Choroid plexus epithelial cell (primary cell): Measurements from ENCODE around the gene GYPE.
A peak's percentile ranks its signal among the peaks of the same experiment; 100 is the strongest.
"Not testable (repeated sequence)": the region's sequence is repeated elsewhere in the genome, so short reads cannot be mapped to it uniquely, and the experiment has no call there.

Experiments
- DNase-seq: peaks from one replicate; pipeline ENCODE4 v3.0.0-alpha.2; 2010; ENCODE audit warnings: low read depth
- H3K4me3 ChIP-seq: 2 replicates; pipeline ENCODE4 v1.5.1; 2011; ENCODE audit warnings: low read depth, mild to moderate bottlenecking, control low read depth, low read length, moderate library complexity
- CTCF ChIP-seq: conservative IDR thresholded peaks from 2 replicates; pipeline ENCODE4 v1.5.1; 2011; ENCODE audit warnings: low read depth, mild to moderate bottlenecking, control low read depth, inconsistent platforms, low read length, moderate library complexity

GYPE gene

GRCh38 chr4:143905440-143905839, at the start of gene GYPE:
Gene GYPE (minus strand): TSS chr4:143905559. CDS start chr4:143905507, 52 bp downstream.
- DNase-seq, H3K4me3 ChIP-seq: not testable (repeated sequence)

GRCh38 chr4:143951458-143951972, 46.2 kb upstream of the GYPE start:
- H3K4me3 ChIP-seq, DNase-seq: not testable (repeated sequence)

GRCh38 chr4:143950967-143951366, 45.6 kb upstream of the GYPE start:
- H3K4me3 ChIP-seq, DNase-seq: not testable (repeated sequence)

DNA sequence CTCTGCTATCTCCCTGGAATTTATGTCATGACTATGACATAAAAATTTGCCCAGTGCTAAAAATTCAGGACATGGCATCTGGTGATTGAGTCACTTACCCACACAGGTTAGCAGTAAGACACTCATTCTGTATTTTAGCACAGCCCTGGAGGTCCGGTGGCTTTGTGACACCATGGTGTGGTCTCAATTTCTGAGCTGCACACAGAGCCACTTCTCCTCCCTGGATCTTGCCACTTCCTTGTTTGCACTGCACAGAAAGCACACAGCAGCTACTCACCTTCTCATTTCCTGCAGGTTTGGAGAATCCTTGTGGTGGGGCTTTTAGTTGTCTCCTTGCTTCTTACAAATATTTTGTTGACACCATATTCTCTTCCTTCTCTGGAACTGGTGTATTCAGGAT, 44.8 kb upstream of the GYPE start:
- DNase-seq, H3K4me3 ChIP-seq: not testable (repeated sequence)

GRCh38 chr4:143947493-143947892, 42.1 kb upstream of the GYPE start:
- DNase-seq, H3K4me3 ChIP-seq: not testable (repeated sequence)

DNA sequence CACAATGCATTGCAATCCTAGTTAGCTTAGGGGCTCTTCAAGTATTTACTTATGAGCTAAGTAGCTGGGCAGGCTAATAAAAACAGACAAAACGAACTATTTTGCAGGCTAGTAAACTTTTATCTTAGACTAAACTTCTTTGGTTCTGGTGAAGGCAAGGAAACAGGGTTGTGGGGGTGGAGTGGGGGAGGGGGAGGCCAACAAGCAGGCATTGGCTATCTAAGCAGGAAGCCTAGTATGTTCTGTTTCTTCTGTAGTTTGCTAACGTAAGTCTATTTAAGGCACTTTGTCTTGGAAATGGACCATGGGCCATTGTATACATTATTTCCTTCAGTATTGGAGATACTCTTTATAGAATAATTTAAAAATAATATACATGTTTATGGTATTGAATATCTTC, 35.3 kb upstream of the GYPE start:
- not testable (repeated sequence) for DNase-seq, H3K4me3 ChIP-seq

DNA sequence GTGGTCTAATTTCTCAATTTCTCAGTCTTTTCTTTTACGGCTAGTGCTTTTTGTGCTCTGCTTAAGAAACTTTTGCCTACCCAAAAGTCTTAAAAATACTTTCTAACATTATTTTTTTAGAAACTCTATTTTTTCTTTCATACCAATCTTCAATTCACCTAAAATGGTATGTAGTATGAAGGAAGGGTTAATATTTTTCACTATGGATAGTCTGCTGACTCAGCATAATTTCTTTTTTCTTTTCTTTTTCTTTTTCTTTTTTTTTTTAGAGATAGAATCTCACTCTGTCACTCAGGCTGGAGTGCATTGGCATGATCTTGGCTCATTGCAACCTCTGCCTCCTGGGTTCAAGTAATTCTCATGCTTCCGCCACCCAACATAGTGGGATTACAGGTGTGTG, 34.2 kb upstream of the GYPE start:
- TF ChIP-seq CTCF, result no peak
- H3K4me3 ChIP-seq, result no peak overlapping the region
- no peak for DNase-seq

DNA sequence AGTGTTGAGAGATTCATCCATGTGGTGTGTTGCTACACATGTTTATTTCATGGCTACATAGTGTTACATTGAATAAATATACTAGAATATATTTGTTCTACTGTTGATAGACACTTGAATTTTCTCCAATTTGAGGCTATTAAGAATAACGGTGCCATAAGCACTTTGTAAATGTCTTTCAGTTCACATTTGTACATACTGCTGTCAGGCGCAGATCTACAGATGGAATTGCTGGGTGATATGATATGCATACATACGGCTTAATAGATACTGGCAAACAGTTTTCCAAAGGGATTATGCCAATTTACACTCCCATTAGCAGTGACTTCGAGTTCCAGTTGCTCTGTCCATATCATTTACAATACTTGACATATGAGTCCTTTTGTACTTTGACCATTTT, 33.5 kb upstream of the GYPE start:
- H3K4me3 ChIP-seq, DNase-seq: not testable (repeated sequence)

DNA sequence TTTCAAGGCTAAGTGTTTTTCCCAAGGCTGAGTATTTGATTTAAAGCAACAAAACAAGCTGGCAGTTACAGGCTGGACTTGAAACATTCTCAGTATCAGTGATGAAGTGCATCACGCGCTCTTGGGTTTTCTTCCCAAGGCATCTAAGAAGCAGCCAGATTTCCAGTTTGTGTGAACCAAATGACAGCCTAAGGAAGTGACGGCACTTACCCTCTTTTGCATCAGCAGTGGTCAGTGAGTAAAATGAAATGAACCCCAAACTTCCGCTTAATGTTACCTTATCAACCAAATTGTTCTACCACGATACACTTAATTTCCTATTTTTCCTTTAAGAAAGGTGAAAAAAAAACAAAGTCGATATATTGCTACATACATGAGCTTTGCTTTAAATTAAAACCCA, 15.8 kb upstream of the GYPE start:
- TF ChIP-seq CTCF, result no peak
- no peak for DNase-seq
- no peak overlapping the region for H3K4me3 ChIP-seq

DNA sequence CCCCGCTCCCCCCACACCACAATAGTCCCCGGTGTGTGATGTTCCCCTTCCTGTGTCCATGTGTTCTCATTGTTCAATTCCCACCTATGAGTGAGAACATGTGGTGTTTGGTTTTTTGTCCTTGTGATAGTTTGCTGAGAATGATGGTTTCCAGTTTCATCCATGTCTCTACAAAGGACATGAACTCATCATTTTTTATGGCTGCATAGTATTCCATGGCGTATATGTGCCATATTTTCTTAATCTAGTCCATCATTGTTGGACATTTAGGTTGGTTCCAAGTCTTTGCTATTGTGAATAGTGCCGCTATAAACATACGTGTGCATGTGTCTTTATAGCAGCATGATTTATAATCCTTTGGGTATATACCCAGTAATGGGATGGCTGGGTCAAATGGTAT, 11.1 kb upstream of the GYPE start:
- not testable (repeated sequence) for H3K4me3 ChIP-seq, DNase-seq

GRCh38 chr4:143912478-143912877, 7.1 kb upstream of the GYPE start:
- DNase-seq, result peak; percentile 4
- H3K4me3 ChIP-seq, result peak overlapping the region; percentile 63

DNA sequence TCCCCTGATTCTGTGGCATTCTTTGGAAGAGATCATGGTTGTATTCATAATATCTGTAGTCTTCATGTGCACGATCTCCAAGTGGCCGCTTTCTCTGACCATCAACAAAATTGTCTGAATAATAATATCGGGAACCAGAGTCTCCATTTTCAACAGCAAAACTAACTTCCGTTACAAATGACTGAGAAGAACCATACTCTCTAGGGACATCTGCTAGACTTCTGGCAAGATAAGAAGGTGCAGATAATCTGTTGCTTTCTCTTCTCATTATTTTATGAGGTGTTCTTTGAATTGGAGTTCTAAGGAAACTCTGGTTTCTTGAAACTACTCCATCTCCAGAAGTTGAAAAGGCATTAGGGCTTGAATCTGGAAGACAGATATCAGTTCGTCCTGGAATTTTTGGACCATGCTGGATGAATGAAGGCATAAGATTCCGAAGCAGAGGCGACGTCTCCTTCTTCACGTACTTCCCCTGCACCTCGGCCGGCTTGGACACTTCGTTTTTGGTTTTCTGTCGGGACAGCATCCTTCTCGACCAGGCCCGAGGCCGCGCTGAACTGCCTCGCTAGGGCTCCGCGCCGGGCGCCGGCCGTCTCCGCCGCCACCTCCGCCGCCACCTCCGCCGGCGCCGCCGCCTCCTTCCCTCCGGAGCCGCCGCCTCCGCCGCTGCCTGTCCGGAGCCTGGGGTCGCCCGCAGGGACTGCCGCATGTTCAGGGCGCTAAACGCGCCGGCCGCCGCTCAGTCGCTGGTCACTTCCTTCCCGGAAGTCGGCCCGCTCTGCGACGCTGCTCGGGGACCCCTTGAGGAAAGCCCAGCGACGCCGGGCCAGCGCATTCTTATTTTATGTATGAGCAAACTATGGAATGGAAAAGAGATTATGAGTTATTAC, 6.4 kb upstream of the GYPE start:
- peak overlapping the region; percentile 63 for H3K4me3 ChIP-seq
- DNase-seq, result peak; percentile 11

- H3K4me3 ChIP-seq, result peak overlapping the region; percentile 11
- peak; percentile 2 for DNase-seq
Measured at GRCh38 chr4:143910906-143911305, 5.5 kb upstream of the GYPE start.
